GM19193 (cell line): ENCODE results near the gene TIMELESS.

Experiments used
- POLR2A ChIP-seq: IDR thresholded peaks from 4 replicates; pipeline ENCODE4 v1.6.1; 2011; ENCODE audit not compliant: insufficient read depth, insufficient read length; ENCODE audit errors: extremely low read depth

TIMELESS gene

GRCh38 chr12:56448860-56449621, at the start of gene TIMELESS:
Gene TIMELESS, minus strand, starts transcription at chr12:56449426. Its CDS starts 15,256 bp downstream, at chr12:56434170.
- peak; percentile 93 for TF ChIP-seq POLR2A

- TF ChIP-seq POLR2A: no peak
Measured at GRCh38 chr12:56490360-56490759, 41.1 kb upstream of the TIMELESS start.

- TF ChIP-seq POLR2A: no peak
Measured at GRCh38 chr12:56488041-56488955, 39.1 kb upstream of the TIMELESS start, which contains the start of gene GLS2. Gene GLS2, minus strand, starts transcription at chr12:56488161. Its CDS starts 43 bp downstream, at chr12:56488118.

- TF ChIP-seq POLR2A: no peak
Measured at GRCh38 chr12:56487448-56488040, 38.3 kb upstream of the TIMELESS start.

GRCh38 chr12:56486694-56487093, 37.5 kb upstream of the TIMELESS start:
- TF ChIP-seq POLR2A: no peak

GRCh38 chr12:56484566-56484965, 35.3 kb upstream of the TIMELESS start:
- TF ChIP-seq POLR2A: no peak

- TF ChIP-seq POLR2A: no peak
Measured at GRCh38 chr12:56479625-56480024, 30.4 kb upstream of the TIMELESS start.

GRCh38 chr12:56477521-56478225, 28.4 kb upstream of the TIMELESS start:
- no peak for TF ChIP-seq POLR2A

- no peak for TF ChIP-seq POLR2A
Measured at GRCh38 chr12:56476972-56477432, 27.8 kb upstream of the TIMELESS start.

- no peak for TF ChIP-seq POLR2A
Measured at GRCh38 chr12:56476143-56476542, 26.9 kb upstream of the TIMELESS start.

- TF ChIP-seq POLR2A: peak; percentile 34
Measured at GRCh38 chr12:56474389-56474788, 25.2 kb upstream of the TIMELESS start.

GRCh38 chr12:56469007-56469930, 20.0 kb upstream of the TIMELESS start:
- no peak for TF ChIP-seq POLR2A

- TF ChIP-seq POLR2A: peak; percentile 96
Measured at GRCh38 chr12:56468216-56469006, 19.2 kb upstream of the TIMELESS start, which contains the start of gene SPRYD4. Gene SPRYD4, plus strand, starts transcription at chr12:56468578. Its CDS starts 14 bp downstream, at chr12:56468592.
